Epidermal melanocyte (primary cell): ENCODE results near the gene PRPSAP1.
A peak's percentile ranks its signal among the peaks of the same experiment; 100 is the strongest.

Experiments used
- DNase-seq: peaks from one replicate; pipeline ENCODE4 v3.0.0; 2011; ENCODE audit warnings: low spot score; ENCODE audit not compliant: insufficient read length

PRPSAP1 gene

DNA sequence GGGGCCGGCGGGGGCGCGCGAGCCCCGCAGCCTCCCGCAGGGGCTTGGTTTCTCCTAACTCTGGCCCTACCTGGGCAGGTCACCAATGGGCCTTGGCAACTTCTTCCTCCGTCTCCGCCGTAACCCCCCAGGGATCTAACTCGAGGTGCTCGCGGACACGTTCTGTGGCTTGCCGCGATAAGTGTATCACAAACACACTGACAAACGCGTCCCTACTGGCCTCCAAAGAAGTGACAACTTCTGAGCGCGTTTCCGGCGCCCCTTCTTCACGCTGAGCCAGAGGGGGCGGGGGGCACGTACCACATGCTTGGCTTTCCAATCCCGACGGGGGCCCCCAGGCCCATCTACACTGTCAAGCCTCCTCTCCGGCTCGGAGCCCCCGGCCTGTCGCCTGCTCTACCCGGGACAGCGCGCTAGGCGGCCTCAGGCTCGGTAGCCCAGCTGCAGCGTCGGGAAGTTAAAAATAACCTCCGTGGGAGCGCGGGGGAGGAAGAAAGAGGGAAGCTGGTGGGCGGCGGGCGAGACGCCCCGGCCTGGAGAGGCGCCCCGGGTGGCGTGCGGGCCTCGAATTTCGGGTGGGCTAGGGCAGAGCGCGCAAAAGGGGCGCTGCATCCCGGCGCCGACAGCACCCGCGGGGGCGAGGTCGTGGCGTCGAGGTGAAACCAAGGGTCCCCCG lies 30.0 kb upstream of the PRPSAP1 start:
- DNase-seq, result peak; percentile 56

DNA sequence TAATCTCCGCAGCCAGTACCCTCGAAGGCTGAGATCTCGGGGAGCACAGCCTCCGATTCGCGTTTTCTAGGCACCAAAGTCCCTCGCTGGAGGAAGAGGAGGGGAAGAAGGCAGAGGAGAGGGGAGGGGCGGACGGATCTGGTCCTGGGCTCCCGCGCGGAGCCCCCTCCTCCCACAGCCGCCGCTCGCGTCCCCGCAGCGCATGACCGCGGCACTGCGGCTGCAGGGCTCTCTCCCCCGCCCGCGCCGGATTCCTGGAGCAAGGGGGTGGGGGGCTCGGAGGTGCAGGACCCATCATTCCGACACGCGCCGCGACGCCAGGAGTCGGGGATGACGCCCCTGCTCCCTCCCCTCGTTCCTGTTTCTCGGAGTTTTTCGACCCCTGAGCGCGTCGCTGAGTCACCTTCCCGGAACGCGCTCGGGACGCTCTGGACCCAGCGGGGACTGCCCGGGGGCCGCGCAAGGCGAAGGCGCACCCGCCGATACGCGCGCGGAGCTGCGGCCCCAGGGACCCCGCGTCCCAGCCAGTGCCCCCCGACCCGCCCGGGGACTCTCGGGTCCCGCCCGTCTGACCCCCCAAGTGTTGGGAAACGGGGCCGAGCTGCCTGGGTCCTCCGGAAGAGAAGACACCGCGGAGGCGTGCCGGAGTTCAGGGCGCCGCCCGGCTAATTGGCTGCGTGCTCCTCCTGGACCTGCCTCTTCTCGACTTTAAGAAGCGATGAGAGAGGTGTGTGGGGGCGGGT lies 29.3 kb upstream of the PRPSAP1 start:
- DNase-seq, result no peak

DNA sequence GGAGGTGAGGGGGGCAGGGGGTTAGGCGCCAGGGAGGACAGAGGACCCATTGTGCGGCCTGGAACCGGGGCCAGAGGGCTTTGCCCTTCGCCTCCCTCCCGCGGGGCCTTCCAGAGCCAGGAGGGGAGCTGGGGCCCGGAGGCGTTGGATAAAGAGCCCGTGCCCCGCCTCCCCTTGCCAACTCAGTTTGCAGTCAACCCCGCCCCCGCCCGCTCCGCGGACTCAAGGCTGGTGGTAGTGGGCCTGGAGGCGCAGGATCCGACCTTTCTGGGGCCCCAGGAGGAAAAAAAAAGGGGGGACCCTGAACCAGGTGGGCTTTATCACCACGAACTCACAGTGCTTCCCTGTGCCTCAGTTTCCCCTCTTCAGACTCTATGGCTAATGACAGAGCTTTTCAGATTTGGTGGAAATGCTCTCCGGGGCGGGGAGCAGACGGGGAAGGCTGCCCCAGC lies 28.7 kb upstream of the PRPSAP1 start:
- DNase-seq, result no peak

DNA sequence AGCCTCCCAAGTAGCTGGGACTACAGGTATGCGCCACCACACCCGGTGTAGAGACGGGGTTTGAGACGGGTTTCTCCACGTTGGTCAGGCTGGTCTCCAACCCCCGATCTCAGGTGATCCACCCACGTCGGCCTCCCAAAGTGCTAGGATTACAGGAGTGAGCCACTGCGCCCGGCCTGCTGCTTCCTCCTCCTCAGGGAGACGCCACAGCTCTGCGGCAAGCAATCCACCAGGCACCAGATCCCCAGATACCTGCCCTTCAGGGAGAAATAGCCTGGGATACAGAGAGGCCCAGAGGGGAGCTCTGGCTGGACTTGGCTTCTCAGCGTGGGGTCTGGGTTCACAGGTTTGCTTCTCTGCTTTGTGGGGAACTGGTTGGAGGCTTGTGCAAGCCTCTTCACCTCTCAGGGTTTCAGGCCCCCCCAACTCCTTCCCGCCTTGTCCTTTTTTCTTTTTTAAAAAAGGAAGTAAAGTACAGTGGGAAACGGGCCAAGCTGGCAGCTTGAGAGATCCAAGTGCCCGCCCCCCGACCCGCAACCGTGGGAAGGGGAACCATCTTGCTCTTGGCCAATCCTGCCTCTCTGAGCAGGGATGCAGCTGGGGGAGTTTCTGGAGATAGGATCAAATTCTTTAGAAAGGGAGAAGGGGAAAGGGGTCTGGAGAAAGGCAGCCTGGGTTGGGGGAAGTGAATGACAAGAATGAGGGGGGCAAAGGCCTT lies 28.1 kb upstream of the PRPSAP1 start:
- no peak for DNase-seq

DNA sequence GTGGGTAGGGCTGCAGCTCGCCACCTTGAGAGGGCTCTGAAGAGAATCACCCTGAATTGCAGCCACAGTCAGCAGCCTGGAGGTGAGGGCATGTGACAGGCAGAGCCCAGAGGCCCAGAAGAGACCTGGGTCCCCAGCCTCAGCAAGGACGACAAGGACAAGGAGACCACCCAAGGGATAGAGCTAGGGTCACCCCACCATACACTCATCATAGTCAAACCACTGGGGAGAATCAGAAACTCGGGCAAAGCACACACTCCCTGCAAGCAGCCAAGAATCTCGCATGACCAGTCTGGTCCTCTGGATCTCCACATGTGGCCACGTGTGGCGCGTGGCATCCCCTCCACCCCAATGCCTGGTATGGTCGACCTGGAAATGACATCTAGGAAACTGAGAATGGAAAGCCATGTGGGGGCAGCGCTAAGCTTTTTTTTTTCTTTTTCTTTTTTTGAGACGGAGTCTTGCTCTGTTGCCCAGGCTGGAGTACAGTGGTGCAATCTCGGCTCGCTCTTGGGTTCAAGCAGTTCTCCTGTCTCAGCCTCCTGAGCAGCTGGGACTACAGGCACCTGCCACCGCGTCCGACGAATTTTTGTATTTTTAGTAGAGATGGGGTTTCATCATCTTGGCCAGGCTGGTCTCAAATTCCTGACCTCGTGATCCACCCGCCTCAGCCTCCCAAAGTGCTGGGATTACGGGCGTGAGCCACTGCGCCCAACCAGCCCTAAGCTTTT lies 26.1 kb upstream of the PRPSAP1 start:
- no peak for DNase-seq

DNA sequence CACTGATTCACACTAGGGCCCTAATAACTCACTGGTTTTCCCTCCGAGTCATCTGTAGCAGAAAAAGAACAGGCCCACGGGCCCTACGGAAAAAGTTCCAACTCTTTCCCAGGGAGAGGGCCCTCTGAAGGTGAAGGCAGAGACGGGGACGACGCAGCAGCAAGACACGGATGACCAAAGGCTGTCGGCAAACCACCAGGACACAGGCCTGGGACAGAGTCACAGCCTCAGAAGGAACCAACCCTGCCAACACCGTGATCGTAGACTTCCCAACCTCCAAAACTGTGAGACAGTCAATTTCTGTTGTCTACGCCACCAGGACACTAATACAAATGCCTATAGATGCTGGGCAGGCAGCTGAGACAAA lies 25.5 kb upstream of the PRPSAP1 start:
- no peak for DNase-seq

DNA sequence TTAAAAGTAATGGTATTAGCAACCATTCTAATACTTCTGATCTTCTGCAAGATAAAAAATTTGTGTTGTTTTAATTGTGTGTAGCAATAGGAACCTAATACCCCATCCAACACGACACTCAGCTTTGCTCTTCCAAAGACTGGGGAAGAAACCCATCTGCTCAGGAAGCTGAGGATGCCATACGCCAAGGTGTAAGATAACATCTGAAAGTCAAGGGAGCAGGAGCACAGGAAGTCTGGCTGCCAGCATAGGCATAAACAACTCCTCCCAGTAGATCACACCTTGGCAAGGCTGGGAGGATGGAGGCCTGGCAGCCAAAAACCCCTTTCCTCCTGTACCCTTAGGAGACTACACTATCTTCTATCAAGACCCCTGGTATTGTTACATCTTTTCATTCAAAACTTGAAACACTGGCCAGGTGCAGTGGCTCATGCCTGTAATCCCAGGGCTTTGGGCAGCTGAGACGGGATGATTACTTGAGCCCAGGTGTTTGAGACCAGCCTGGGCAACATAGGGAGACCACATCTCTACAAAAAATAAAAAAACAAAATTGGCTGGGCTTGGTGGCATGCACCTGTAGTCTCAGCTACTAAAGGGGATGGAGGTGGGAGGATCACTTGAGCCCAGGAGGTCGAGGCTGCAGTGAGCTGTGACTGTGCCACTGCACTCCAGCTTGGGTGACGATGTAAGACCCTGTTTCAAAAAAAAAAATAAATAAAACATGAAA lies 25.0 kb upstream of the PRPSAP1 start:
- no peak for DNase-seq

DNA sequence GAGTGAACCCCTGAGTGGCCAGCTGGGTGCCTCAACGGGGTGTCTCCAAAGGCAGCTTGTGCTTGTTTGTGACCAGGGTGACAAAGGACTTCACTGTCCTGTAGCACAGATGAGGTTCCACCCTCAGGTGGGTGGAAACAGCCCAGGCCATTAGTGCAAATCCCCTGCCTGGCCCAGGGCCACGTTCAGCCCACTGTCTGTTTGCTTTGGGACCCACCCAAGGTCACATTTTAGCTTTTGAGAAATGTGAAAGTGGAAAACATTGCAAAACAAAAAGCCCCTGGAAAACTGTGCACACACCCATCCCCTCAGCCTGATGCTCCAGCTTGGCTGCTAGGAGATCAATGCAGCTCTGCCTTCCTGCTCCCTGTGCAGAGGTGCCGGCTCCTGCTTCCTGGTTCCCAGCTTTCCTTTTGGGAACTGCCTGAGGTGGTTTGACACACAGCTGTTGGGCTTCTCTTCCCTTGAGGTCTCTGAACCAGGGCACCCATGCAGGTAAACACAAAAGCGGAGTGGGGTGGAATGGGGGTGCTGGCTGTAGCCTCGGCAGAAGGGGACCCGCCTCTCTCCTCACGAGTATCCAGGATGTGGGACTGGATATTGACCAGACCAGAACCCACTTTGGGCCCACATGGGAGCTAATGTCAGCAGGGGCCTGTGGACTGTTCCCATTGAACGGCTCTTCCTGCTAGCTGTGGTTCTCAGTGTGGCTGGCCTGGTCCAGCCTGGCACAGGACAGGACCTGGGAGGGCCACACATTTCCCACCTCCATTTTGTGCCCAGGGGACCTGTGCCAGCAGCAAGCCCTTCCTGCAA lies 22.8 kb upstream of the PRPSAP1 start:
- DNase-seq, result no peak

DNA sequence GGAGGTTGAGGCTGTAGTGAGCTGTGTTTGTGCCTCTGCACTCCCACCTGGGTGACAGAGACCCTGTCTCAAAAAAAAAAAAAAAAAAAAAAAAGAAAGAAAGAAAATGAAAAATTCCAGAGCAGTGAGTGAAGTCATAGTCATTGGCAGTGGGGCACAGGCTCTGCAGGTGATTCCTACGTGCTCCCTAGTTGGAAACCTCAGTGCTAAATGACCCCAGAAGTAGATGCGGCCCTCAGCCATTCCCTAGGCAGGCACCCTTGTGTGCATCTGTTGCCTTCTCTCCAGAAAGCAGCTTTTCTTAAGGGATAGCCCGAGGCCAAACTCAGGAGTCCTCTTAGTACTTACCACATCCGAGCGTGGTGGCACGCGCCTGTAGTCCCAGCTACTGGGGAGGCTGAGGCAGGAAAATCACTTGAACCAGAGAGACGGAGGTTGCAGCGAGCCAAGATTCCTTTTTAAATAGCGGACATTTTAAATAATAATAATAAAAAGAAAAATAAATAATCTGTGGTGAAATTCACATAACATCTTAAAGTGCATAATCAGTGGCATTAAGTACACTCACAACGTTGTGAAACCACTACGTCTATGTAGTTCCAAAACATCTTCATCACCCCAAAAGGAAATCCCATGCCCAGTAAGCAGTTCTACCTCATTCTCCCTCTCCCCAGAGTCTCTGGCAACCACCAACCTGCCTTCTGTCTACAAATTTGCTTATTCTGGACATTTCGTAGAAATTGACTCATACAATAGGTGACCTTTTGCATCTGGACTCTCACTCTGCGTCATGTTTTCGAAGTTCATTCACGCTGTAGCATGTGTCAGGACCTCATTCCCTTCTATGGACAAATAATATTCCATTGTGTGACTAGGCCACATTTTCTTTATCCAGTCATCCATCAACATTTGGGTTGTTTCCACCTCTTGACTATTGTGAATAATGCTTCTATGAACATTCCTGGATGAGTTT lies 18.2 kb upstream of the PRPSAP1 start:
- no peak for DNase-seq

DNA sequence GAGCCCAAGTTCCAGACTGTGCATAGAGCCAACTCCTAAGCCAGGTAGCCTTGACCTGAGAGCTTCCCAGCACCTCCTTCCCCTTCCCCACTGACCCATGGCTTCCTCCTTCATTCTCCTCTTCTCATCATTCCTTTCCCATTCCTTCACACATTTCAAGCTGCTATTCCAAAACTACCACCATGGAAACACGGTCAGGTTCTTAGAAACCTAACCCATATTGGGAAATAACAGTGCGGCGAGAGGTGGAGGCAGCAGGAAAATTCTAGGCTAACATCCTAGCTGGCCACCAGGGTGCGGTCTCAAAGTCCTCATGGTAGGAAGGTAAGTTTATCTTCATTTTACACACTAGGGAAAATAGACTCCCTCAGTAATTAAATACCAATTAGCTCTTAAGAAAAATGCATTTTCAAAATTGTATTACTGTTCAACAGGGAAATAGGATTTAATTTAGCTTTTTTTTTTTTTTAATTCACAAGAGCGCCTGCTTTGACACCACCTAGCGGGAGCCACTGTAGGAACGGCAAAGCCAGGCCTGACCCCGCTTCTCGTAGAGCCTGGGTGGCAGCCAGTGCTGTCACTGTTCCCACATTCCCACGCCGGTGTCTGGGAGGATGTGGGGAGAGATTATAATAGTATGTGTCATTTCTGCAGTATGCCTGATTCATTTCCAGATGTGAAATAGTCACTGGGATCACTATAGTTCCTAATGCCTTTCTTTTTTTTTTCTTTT lies 16.7 kb upstream of the PRPSAP1 start:
- peak; percentile 86 for DNase-seq

DNA sequence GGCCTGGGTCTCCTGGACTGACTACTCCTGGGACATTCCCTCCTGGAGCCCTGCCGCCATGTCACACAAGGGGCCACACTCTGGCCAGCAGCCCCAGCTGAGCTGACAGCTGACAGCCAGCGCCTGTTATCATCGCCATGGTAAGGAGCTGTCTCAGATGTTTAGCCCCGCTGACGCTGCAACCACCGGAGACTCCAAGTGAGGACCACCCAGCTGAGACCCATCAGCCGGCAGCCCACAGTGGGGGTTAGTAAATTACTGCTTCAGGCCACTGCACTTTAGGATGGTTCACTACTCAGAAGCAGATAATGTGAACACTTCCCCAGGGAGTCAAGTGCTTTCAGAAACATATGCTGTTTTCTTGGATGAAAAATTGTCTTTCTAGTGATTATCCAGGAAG lies 16.1 kb upstream of the PRPSAP1 start:
- DNase-seq, result no peak

DNA sequence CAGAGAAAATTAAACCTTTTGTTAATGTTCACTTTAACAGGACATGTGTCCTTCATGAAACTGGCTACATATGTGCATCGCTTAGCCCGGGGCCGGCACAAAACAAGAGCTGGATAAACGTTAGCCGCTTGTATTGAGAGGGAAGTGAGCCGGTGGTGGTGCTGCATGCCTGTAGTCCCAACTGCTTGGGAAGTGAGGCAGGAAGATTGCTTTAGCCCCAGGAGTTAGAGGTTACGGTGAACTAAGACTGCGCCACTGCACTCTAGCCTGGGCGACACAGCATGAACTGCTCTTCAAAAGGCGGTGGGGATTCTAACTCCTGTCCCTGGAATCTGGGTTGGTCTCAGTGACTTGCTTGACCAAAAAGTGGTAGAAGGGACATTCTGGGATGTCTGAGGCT lies 15.7 kb upstream of the PRPSAP1 start:
- no peak for DNase-seq

DNA sequence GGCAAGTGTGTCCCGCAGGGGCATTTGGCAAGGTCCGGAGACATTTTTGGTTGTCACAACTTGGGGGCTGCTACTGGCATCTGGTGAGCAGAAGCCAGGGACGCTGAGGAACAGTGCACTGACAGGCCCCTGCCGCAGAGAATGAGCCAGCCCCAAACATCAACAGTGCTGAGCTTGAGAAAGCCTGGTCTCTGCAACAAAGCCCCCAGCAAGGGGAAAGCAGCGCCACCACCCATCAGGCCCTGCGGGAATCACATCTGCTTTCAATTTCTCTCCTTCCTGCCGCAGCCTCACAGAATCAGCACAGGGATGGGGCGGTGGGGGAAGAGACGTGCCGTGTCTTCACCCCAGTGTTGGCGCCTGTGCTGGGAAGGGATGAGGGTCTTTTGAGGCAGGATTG lies 14.8 kb upstream of the PRPSAP1 start:
- DNase-seq, result no peak

DNA sequence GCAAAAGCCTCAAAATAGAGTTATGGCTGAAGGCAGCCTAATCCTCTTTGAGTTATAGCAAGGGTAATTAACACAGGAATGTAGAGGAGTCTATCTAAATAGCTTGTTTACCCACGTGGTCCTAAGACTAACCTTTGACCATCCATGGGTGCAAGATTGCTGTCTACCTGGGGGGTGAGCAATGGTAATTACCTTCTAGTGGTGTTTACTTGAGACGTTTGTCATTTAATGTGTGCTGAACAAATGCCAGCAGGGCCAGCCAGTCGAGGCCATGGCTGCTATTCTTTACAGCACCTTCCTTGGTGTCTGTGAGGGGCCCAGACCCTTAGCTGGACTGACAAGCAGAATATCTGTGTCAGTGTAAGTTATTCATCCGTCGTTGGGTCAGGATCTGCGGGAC lies 13.9 kb upstream of the PRPSAP1 start:
- no peak for DNase-seq

DNA sequence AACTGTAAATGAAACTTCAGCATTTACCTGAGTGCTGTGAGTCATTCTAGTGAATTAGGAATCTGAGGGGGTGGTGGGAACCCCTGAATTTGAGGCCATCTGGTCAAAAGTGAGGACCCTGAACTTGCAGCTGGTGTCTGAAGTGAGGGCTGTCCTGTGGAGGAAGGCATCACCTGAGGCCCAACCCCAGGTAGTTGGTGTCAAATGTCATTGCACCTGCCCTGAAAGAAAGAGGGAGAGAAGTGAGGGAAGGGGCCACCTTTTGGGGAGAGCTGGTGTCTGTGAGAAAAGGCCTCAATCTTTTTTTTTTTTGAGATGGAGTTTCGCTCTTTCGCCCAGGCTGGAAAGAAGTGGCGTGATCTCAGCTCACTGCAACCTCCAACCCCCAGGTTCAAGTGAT lies 12.5 kb upstream of the PRPSAP1 start:
- DNase-seq, result no peak

DNA sequence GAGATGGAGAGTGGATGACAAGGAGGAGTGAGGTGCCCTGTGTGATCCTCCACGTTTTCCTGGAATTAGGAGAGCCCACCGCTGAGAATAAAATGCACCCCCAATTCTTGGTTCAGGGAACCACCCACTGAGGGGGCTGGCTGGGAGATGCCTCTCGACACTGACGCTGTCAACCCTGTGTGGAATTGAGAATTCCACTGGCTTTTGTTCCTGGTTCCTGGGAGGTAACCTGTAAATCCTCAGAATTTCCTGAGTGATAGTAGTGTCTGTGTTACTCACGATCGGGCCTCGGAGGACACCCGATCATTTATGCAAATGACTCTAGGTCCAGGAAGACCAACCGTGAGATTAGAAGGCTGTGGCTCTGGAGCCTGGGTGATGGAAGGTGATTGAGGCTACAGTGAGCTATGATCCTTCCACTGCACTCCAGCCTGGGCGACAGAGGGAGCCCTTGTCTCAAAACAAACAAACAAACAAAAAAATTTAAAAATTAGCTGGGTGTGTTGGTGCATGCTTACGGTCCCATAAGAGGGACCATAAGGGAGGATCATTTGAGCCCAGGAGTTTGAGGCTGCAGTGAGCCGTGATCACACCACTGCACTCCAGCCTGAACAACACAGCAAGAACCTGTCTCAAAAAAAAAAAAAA lies 11.7 kb upstream of the PRPSAP1 start:
- DNase-seq, result no peak

DNA sequence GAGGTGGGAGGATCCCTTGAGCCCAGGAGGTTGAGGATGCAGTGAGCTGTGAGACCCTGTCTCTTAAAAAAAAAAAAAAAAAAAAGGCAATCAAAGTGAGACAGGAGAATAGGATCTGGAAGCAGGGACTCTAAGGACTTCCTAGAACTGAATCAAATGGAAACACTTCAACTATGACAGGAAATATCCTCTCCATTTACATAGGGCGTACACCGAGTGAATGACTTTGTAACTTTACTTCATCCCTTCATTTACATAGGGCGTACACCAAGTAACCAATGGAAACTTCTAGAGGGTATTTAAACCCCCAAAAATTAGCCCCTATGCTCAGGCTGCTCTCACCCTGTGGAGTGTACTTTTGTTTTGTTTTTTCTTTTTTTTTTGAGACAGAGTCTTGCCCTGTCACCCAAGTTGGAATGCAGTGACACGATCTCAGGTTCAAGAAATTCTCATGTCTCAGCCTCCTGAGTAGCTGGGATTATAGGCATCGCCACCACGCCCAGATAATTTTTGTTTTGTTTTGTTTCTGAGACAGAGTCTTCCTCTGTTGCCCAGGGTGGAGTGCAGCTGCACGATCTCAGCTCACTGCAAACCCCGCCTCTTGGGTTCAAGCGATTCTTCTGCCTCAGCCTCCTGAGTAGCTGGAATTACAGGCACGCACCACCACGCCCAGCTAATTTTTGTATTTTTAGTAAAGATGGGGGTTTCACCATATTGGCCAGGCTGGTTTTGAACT lies 9.6 kb upstream of the PRPSAP1 start:
- no peak for DNase-seq
